T follicular helper cell (primary cell): ENCODE data around the gene PTPRJ.

Experiments
- DNase-seq: peaks from one replicate; pipeline ENCODE4 v3.0.0-alpha.2; 2020; ENCODE audit warnings: low read depth

PTPRJ gene

GRCh38 chr11:48093323-48093722 is 113.0 kb downstream of the PTPRJ start:
- no peak for DNase-seq

DNA sequence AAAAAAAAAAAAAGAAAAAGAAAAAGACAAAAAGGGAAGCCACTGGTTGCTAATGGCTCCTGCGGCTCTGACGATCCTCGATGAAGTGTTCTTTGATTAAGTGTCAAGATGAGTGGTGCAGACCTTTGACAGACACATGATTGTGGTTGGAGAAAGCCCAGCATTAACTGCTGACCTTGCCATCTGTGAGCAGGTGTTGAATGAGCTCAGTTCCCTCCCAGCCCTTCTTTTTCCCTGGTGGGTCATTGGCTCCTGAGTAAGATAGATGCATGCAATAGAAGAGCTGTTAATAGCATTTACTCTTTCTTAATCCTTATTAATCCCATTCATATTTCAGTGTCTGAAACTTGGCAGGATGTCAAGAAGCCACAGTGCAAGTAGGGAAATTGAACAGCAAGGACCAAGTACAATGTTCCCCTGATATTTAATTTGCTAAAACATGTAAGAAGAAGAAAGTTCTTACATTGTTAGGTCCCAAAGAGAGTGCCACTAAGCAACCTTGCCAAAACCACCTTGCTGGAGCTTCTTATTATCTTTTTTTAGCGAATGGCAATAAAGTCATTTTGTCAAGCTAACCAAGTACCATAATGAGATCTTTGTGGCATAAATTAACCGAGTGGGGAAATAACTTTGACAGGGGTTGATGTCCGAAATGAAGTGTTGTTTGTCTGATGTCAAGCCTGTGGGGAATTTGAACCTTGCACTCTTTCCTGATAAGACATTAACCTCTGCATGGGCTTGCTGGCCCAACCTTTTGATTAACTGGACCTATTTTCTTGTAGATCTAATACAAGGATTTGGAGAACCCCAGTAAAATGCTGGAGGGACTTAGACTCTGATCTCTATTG is 113.7 kb downstream of the PTPRJ start:
- no peak for DNase-seq

DNA sequence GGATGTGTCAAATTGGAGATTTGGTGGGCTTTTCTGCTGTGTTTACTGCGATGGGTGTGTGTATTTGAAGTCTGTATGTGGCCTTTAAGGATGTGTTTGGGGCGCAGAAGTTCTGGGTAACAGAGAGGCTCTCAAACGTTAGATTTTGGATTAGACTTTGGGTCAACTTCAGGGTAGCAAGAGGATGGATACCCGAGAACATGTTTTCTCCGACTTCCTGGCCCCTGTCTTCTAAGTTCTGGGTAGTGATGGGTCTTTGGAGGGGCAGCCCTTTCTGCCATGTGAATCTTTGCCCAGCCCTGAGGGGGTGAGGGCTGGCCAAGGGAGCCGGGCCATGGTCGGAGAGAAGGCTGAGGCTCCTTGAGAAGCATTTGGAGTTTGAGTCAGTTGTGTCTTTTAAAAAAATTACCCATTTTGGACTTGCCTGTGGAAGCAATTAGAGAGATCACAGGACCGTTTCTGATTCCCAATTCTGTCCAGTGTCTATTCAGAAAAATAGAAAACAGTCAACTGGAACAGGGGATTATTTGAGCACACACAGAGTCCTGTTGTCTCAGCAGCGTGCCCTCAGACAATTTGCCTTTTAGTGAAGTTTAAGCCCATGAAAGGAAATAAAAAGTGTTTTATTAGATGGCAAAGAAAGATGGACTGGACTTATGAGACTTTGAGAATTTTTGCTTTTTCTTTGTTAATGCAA is 114.4 kb downstream of the PTPRJ start:
- no peak for DNase-seq

- no peak for DNase-seq
Measured at GRCh38 chr11:48095779-48096470, 115.6 kb downstream of the PTPRJ start.

DNA sequence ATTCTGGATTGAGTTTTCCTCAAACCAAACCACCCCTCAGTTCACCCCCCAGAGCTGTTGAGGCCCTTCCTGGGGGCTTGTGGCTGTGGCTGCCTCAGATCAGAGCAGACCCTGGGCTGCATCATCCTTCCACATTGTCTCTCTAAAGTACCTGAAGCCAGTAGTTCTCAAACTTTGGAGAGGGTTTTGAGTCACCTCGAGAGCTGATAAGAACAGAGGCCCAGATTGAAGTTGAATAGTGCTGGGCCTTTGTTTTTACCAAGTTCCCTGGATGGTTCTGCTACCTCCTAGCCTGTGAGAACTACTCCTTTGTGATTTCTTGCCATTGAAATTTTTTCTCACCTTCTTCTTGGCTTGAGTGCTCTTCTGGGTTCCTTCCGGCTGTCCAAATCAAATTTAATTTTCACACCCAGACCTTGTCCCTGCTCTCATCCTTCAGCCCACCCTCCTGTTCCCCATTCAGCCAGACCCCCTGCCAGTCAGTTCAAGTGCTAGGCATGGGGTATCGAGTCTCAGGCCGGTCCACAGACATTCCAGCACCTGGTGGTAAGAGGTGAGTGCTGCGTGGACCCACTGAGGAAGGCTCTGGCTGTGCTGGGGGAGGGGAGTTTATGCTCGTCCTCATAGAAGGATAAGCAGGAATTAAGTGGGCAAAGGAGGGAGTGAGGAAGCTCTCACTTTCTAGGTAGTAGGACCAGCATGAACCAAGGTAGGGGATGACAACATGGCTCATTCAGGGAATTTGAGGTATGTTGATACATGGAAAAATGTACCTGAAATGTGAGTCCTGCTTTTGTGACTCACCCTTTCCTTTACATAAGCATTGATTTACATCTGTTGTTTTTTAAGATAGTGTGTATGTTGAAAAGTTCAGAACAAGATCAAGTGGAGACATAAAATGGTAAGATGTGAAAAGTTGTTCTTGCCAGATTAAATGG is 116.5 kb downstream of the PTPRJ start:
- no peak for DNase-seq

- DNase-seq: no peak
Measured at GRCh38 chr11:48098024-48098423, 117.7 kb downstream of the PTPRJ start.

GRCh38 chr11:48099916-48100446 is 119.6 kb downstream of the PTPRJ start:
- DNase-seq: no peak

DNA sequence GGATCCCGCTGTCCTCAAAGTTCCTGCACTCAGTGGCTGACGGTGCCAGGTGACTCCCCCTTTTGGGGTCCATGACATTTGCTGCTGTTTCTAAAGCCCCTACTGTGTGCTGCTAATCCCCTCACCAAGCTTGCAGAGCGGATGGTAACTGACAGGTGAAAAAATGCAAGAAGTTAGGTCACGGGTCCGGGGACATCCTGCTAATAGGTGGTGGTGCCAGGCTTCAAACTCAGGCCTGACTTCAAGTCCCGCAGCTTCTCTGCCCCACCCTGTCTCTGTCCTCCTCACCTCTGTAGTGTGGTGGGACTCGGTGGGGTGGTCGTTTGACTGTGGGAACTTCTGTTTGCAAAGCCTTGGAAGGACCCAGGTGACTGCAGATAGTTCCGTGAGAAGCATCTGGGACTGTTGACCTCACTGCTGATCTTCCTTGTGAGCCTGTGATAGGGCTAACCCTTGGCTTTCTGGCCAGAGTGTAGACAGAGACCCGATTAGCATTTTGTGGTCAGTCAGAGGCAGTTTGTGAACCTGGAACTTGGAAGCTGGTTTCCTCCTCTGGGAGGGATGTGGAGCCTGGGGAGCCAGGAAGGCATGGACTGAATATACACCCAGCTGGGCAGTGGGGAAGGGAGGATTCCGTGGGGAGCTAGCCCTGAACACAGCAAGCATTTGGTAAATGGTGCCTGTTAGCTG is 120.8 kb downstream of the PTPRJ start:
- DNase-seq: no peak

- DNase-seq: no peak
Measured at GRCh38 chr11:48101958-48102357, 121.6 kb downstream of the PTPRJ start.

GRCh38 chr11:48103621-48104567 is 123.5 kb downstream of the PTPRJ start:
- DNase-seq: no peak

GRCh38 chr11:48104568-48104924 is 124.2 kb downstream of the PTPRJ start:
- no peak for DNase-seq

- DNase-seq: no peak
Measured at GRCh38 chr11:48105096-48105990, 125.0 kb downstream of the PTPRJ start.

- DNase-seq: no peak
Measured at GRCh38 chr11:48106166-48106565, 125.8 kb downstream of the PTPRJ start.

- DNase-seq: no peak
Measured at GRCh38 chr11:48107188-48107704, 126.9 kb downstream of the PTPRJ start.

DNA sequence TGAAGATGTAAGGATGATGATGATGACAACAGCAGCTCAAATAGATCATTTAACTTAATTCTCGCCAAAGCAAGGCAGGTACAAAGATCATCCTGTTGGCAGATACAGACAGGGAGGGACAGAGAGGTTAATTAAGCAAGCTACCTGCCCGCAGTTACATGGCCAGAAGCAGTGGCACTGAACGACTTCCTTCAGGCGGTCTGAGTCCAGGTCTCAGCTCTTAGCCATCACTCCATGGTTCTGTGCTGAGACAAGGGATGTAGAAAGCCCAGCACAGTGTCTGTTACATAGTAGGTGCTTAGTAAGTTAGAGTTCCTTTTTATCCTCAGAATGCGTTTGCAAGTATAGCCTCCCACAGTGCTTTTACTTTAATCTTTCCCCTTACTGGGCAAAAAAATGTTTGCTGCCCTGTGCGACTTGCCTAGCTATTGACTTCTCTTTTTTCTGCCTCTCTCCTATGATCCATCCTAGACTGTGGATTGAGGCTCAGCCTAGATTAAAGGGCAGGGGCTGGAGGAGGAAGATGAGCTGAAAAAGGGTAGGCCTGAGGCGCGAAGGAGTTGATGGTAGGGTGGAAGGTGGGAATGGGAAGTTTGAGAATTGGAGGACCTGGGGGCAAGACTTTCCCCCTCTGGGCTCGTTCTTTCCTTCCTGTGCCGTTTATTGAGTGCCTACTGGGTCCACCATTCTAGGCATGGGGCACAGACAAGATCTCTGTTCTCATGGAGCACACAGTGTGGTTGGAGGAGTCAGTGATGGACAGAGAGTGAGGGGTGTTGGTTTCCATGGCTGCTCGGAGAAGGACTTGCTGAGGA is 128.1 kb downstream of the PTPRJ start:
- no peak for DNase-seq

DNA sequence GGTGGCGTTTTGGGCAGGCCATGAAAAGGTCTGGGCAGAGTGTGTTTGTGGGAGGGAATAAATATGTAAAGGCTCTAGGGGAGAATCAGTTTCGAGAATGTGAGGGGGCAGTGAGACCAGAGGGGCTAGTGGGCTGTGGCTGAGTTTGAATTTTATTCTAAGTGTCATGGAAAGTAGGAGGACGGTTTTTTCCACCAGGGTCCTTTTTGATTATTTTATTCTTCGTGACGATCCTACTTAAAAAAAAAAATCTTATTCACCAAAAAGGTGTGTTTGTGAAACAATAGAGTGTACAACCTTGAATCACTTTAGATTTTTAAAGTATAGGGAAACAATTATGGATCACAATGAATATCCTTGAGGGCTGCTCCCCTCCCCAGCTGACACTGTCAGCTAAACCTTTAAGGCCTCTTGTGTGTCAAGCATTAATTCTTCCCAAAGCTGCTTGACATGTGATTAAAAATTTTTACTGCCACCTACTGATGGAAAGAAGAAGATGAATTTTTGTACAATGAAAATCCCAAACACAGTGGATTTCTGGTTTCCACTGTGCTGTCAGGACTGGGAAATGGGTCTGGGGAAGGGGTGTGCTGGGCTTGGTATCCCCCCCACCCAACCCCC is 128.8 kb downstream of the PTPRJ start:
- no peak for DNase-seq

GRCh38 chr11:48110509-48110766 is 130.1 kb downstream of the PTPRJ start:
- no peak for DNase-seq
